PC-3 (cell line): ENCODE data around the gene STK4.

ENCODE experiments used
- CTCF ChIP-seq: fragments of 300-600 bp; sonication (generic); conservative IDR thresholded peaks from 2 replicates; pipeline ENCODE4 v1.5.1; 2017; ENCODE audit warnings: antibody characterized with exemption, low read depth, mild to moderate bottlenecking, low read length
- EZH2 ChIP-seq: fragments of 300-600 bp; sonication (generic); IDR thresholded peaks from one replicate; pipeline ENCODE4 v1.6.1; 2017; ENCODE audit warnings: antibody characterized with exemption, mild to moderate bottlenecking, low read length; ENCODE audit not compliant: unreplicated experiment

- TF ChIP-seq CTCF, result no peak
- no peak for TF ChIP-seq EZH2
Observed at GRCh38 chr20:45052698-45053429, 86.6 kb downstream of the STK4 start.
